CD4-positive, alpha-beta T cell (primary cell): ENCODE measurements around the gene CMC2. TPM values are rescaled to one million over a fixed set of nuclear protein-coding genes. Genes with fewer than 3 reads are reported as not detected.
A peak's percentile ranks its signal among the peaks of the same experiment; 100 is the strongest.

ENCODE experiments used
- ATAC-seq: fragments of 200-7000 bp; cut with Tn5 transposase; one replicate; pipeline ENCODE4 v1.10.0; 2022; ENCODE audit warnings: mild to moderate bottlenecking; ENCODE audit not compliant: poor library complexity
- CTCF ChIA-PET: fragments of 350-600 bp; sonication (Branson Sonifier 250); formaldehyde crosslinking; loops from one replicate; lab custom pipeline; 2021; ENCODE audit warnings: antibody characterized with exemption, inconsistent platforms; lab: Charles Lee
- POLR2A ChIA-PET: fragments of 350-600 bp; sonication (Branson Sonifier 250); formaldehyde crosslinking; loops from one replicate; lab custom pipeline; 2021; ENCODE audit warnings: antibody characterized with exemption, inconsistent platforms; lab: Charles Lee
- DNase-seq, 14 experiments: peaks; one replicate each; pipeline ENCODE4 v3.0.0-alpha.2; 2013 to 2020; ENCODE audit warnings: mixed read lengths in 2 of 14
- H3K27ac ChIP-seq, 2 donors: one replicate each; pipeline versions ENCODE4 v1.5.1 to v1.7.0; 2013; ENCODE audit warnings: low read length in 2 of 2, low read depth in 1 of 2, mild to moderate bottlenecking in 1 of 2
- H3K27me3 ChIP-seq, 2 experiments: 1 replicate in 1 of 2; 2 replicates in 1 of 2; pipeline versions ENCODE4 v1.6.1 to v1.7.0; 2013; ENCODE audit warnings: low read length in 2 of 2, control low read depth in 1 of 2, mild to moderate bottlenecking in 1 of 2, moderate library complexity in 1 of 2; ENCODE audit not compliant: insufficient read depth in 2 of 2, control insufficient read depth in 1 of 2
- H3K36me3 ChIP-seq: one replicate; pipeline ENCODE4 v1.6.1; 2013; ENCODE audit warnings: low read length, control low read depth; ENCODE audit not compliant: insufficient read depth
- H3K4me1 ChIP-seq: one replicate; pipeline ENCODE4 v1.6.1; 2013; ENCODE audit warnings: low read length, control low read depth; ENCODE audit not compliant: insufficient read depth
- H3K4me3 ChIP-seq: one replicate; pipeline ENCODE4 v1.5.1; 2013; ENCODE audit warnings: mild to moderate bottlenecking, low read length, moderate library complexity
- H3K9me3 ChIP-seq, 2 experiments: 1 replicate in 1 of 2; 2 replicates in 1 of 2; pipeline versions ENCODE4 v1.6.1 to v1.7.0; 2013; ENCODE audit warnings: low read length in 2 of 2, mild to moderate bottlenecking in 2 of 2, control low read depth in 1 of 2, moderate library complexity in 1 of 2; ENCODE audit not compliant: control insufficient read depth in 1 of 2, insufficient read depth in 1 of 2
- H3K27ac Mint-ChIP-seq: one replicate; pipeline ENCODE4 v1.8.0; 2020; ENCODE audit warnings: mixed read lengths
- H3K27me3 Mint-ChIP-seq: one replicate; pipeline ENCODE4 v1.8.0; 2021; ENCODE audit warnings: mixed read lengths
- H3K36me3 Mint-ChIP-seq: one replicate; pipeline ENCODE4 v1.8.0; 2021; ENCODE audit warnings: low read depth, mixed read lengths
- H3K4me1 Mint-ChIP-seq: one replicate; pipeline ENCODE4 v1.8.0; 2021; ENCODE audit warnings: low read depth, mixed read lengths
- H3K4me3 Mint-ChIP-seq: one replicate; pipeline ENCODE4 v1.8.0; 2020; ENCODE audit warnings: mild to moderate bottlenecking, mixed read lengths
- H3K9me3 Mint-ChIP-seq: one replicate; pipeline ENCODE4 v1.8.0; 2020; ENCODE audit warnings: mixed read lengths
- CTCF ChIP-seq: fragments of 200-600 bp; IDR thresholded peaks from one replicate; pipeline ENCODE4 v1.8.0; 2022; ENCODE audit warnings: antibody characterized with exemption, mild to moderate bottlenecking
- intact Hi-C, 2 experiments: fragments of 100-400 bp; cut with DNase I in 1 of 2; cut with micrococcal nuclease in 1 of 2; formaldehyde crosslinking; loops; one replicate each; pipeline versions ENCODE4 v1.15.1 to v1.9.0; 2023 to 2025; cut with DNase I, micrococcal nuclease
- polyA plus RNA-seq, 2 donors: library from polyadenylated mRNA; unstranded; fragments of 120-200 nt; gene quantifications; one replicate each; pipeline ENCODE4 v1.2.1, GENCODE V29; 2013
- total RNA-seq, 174 experiments: library from RNA in 2 of 174; stranded (reverse) in 2 of 174; gene quantifications; one replicate each; pipeline ENCODE4 v1.2.3 and lab custom pipeline; 2021 to 2026

Gene CMC2
- total RNA-seq: 10 to 100 TPM; 67.7 to 68.8 TPM
- 54.8 TPM for polyA plus RNA-seq (2013, experiment 1 of 2)
- 59.1 TPM for polyA plus RNA-seq (2013, experiment 2 of 2)
- total RNA-seq (lab: John Stamatoyannopoulos, UW): 12.3 to 49.9 (median 24.1) reads per million in 172 experiments

GRCh38 chr16:81006813-81007695 is at the start of gene CMC2, which contains the start of gene CENPN:
Gene CMC2, minus strand, starts transcription at chr16:81006885. Its CDS starts 9,491 bp downstream, at chr16:80997394.
Gene CENPN, plus strand, starts transcription at chr16:81007214. Its CDS starts 4,726 bp downstream, at chr16:81011940.
- intact Hi-C loops: loop anchor here (1.0 to 10.0 kb wide), 8 partner anchors 28 to 1158 kb away; partner anchors contain the start of genes C16orf46 (in 2 of the 2), GCSH (in 2 of the 2), ATMIN (in 1 of the 2) and CDYL2 (in 1 of the 2)
- peak within 1 kb of the TSS; percentile 99 for H3K27ac Mint-ChIP-seq
- no peaks in the 10 kb centered on the region for H3K36me3 ChIP-seq
- ChIA-PET POLR2A (interaction anchor here (0.7 to 3.3 kb wide), 11 partner anchors 10 to 712 kb away, joined by 3 to 39 read pairs (median 5); partner anchors contain the start of genes ATMIN, C16orf46 and GAN), CTCF (interaction anchor here (1.2 to 7.9 kb wide), 2 partner anchors 9 to 29 kb away, joined by 4 to 80 read pairs; partner anchors contain the start of gene ATMIN)
- no peak for TF ChIP-seq CTCF
- H3K27me3 Mint-ChIP-seq: no peaks in the 10 kb centered on the region
- H3K27ac ChIP-seq: peak within 1 kb of the TSS; percentile 94 to 99
- peak within 1 kb of the TSS; percentile 90 for H3K4me3 Mint-ChIP-seq
- H3K9me3 Mint-ChIP-seq: no peaks in the 10 kb centered on the region
- peaks cover 18% of the 10 kb centered on the region for H3K36me3 Mint-ChIP-seq
- H3K9me3 ChIP-seq: no peaks in the 10 kb centered on the region
- peak; percentile 96 to 99 (median 98) for DNase-seq
- H3K4me3 ChIP-seq: peak within 1 kb of the TSS; percentile 79
- H3K4me1 Mint-ChIP-seq: peaks cover 46% of the 10 kb centered on the region
- no peaks in the 10 kb centered on the region for H3K27me3 ChIP-seq
- H3K4me1 ChIP-seq: peaks cover 39% of the 10 kb centered on the region
- peak; percentile 77 for ATAC-seq

- H3K36me3 Mint-ChIP-seq: peaks cover under 1% of the 10 kb centered on the region
Measured at GRCh38 chr16:81053761-81054160, 47.1 kb upstream of the CMC2 start.

More at GRCh38 chr16:81053761-81054160, 47.1 kb upstream of the CMC2 start:
- H3K27me3 Mint-ChIP-seq: no peaks in the 10 kb centered on the region
- Histone ChIP-seq H3K4me3 (no peak overlapping the region), H3K9me3 (peaks cover 12 to 14% of the 10 kb centered on the region in 2 experiments), H3K27me3 (no peaks in the 10 kb centered on the region), H3K27ac (no peak overlapping the region), H3K4me1 (no peaks in the 10 kb centered on the region), H3K36me3 (no peaks in the 10 kb centered on the region)
- TF ChIP-seq CTCF: no peak
- H3K4me3 Mint-ChIP-seq: no peak overlapping the region
- POLR2A ChIA-PET: no interaction called here
- H3K9me3 Mint-ChIP-seq: peaks cover 6% of the 10 kb centered on the region
- DNase-seq (no peak), ATAC-seq (no peak)
- H3K27ac Mint-ChIP-seq: no peak overlapping the region
- CTCF ChIA-PET: no interaction called here
- H3K4me1 Mint-ChIP-seq: no peaks in the 10 kb centered on the region
- intact Hi-C loops: no loop called here
